Measurements from ENCODE around the gene METTL23. TPM values are rescaled to one million over a fixed set of nuclear protein-coding genes. Genes with fewer than 3 reads are reported as not detected.
"Not testable (repeated sequence)": the region's sequence is repeated elsewhere in the genome, so short reads cannot be mapped to it uniquely, and the experiment has no call there.

METTL23 gene
- total and polyA plus RNA-seq, 4 donors: 23.1 to 43.1 (median 36.1) TPM

DNA sequence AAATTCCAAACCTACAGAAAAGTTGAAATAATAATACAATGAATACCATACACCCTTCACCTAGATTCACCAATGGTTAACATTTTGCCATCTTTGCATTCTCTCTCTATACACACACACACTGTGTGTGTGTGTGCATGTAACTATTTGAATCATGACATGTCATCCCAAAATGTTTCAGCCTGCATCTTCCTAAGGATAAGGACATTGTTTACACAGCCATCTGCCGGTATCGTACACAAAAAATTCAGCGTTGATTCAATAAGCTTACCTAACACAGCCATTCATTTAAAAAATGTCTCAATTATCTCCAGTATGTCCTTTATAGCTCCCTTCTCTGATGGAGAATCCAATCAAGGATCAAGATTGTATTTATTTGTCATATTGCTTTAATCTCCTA, 19.8 kb upstream of the METTL23 start:
- no peak overlapping the region for H3K27ac ChIP-seq (ENCODE audit: low read depth in 1 of 2, low read length in 1 of 2)
- no peak overlapping the region for H3K4me3 ChIP-seq
- ATAC-seq (ENCODE audit: insufficient read depth, low FRiP score) (no peak), DNase-seq (no peak)
- H3K36me3 ChIP-seq (ENCODE audit: control insufficient read depth in 4 of 4, insufficient read depth in 4 of 4, low read length in 4 of 4): peaks cover 0 to 2% (median 0%) of the 10 kb centered on the region in 4 donors
- H3K9ac ChIP-seq (ENCODE audit: insufficient read depth in 1 of 2, low read length in 2 of 2): no peak overlapping the region
- no peaks in the 10 kb centered on the region for H3K27me3 ChIP-seq (ENCODE audit: control insufficient read depth in 3 of 3, insufficient read depth in 3 of 3, low read length in 2 of 3)
- TF ChIP-seq, protein P1, sequence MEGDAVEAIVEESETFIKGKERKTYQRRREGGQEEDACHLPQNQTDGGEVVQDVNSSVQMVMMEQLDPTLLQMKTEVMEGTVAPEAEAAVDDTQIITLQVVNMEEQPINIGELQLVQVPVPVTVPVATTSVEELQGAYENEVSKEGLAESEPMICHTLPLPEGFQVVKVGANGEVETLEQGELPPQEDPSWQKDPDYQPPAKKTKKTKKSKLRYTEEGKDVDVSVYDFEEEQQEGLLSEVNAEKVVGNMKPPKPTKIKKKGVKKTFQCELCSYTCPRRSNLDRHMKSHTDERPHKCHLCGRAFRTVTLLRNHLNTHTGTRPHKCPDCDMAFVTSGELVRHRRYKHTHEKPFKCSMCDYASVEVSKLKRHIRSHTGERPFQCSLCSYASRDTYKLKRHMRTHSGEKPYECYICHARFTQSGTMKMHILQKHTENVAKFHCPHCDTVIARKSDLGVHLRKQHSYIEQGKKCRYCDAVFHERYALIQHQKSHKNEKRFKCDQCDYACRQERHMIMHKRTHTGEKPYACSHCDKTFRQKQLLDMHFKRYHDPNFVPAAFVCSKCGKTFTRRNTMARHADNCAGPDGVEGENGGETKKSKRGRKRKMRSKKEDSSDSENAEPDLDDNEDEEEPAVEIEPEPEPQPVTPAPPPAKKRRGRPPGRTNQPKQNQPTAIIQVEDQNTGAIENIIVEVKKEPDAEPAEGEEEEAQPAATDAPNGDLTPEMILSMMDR (IDR thresholded peaks at IDR 0.05; ENCODE audit: control extremely low read depth, extremely low read depth): no peak
- WGBS, 2 donors: 66 to 77% methylated on average over 3 of the region's 3 CpGs
- peaks cover 4 to 36% (median 14%) of the 10 kb centered on the region in 5 donors for H3K4me1 ChIP-seq (ENCODE audit: control insufficient read depth in 5 of 5, insufficient read depth in 5 of 5, low read length in 5 of 5)
- H3K9me3 ChIP-seq (ENCODE audit: control insufficient read depth in 4 of 4, insufficient read depth in 3 of 4, low read length in 3 of 4): peaks cover 0 to 2% (median 0%) of the 10 kb centered on the region in 4 donors

DNA sequence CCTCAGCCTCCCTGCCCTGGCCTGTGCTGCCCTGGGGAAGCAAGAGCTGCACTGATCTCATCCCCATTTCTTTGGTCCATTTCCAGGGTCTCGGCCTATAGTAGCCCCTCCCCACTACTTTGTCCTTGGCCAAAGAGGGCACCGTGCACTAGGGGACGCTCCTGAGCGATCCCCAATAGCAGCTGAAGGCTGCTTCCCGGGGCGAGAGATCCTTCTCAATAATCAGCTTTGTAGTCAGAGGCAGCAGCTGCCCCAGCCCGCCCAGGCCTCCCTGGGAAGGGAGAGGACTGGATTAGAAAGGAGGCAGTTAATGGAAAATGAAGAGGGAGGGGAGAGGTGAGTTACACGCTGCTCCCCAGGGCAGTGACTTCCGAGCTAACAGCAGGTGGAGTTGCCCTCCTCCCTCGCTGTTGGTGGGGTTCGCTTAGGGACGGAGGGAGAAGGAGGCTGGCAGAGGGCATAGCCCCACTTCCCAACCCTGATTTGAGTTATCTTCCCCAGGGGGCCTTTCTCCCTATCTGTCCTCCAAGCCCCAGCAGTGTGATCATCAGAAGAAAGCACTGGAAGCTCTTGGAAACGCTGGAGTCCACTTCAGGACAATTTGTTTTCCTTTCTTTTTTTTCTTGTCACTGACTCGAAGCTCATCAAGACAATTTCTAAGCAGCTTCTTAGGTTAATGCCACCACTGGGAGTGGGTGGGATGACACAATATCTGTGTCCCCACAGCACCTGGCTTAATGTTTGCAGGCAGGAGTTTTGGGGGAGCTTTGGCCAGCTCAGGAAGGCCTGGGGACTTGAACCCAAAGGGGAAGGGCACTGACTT, 18.4 kb upstream of the METTL23 start:
- H3K4me1 ChIP-seq (ENCODE audit: control insufficient read depth in 5 of 5, insufficient read depth in 5 of 5, low read length in 5 of 5): peaks cover 2 to 32% (median 14%) of the 10 kb centered on the region in 5 donors
- ATAC-seq (ENCODE audit: insufficient read depth, low FRiP score) (no peak), DNase-seq (no peak)
- H3K9me3 ChIP-seq (ENCODE audit: control insufficient read depth in 4 of 4, insufficient read depth in 3 of 4, low read length in 3 of 4): peaks cover 0 to 2% (median 0%) of the 10 kb centered on the region in 4 donors
- H3K27ac ChIP-seq (ENCODE audit: low read depth in 1 of 2, low read length in 1 of 2): peak overlapping the region; percentile 76 to 91
- H3K27me3 ChIP-seq (ENCODE audit: control insufficient read depth in 3 of 3, insufficient read depth in 3 of 3, low read length in 2 of 3): no peaks in the 10 kb centered on the region
- TF ChIP-seq, protein P1 (IDR thresholded peaks at IDR 0.05; ENCODE audit: control extremely low read depth, extremely low read depth): no peak
- peaks cover 0 to 2% (median under 1%) of the 10 kb centered on the region in 4 donors for H3K36me3 ChIP-seq (ENCODE audit: control insufficient read depth in 4 of 4, insufficient read depth in 4 of 4, low read length in 4 of 4)
- no peak overlapping the region for H3K4me3 ChIP-seq
- no peak overlapping the region for H3K9ac ChIP-seq (ENCODE audit: insufficient read depth in 1 of 2, low read length in 2 of 2)
- WGBS, 2 donors: 69 to 83% methylated on average over 14 of the region's 14 CpGs

- TF ChIP-seq, protein P1 (IDR thresholded peaks at IDR 0.05; ENCODE audit: control extremely low read depth, extremely low read depth): no peak
- Histone ChIP-seq H3K9ac (ENCODE audit: insufficient read depth in 1 of 2, low read length in 2 of 2) (peak overlapping the region in 1 of 2 donors; percentile 79), H3K27me3 (ENCODE audit: control insufficient read depth in 3 of 3, insufficient read depth in 3 of 3, low read length in 2 of 3) (no peaks in the 10 kb centered on the region), H3K9me3 (ENCODE audit: control insufficient read depth in 4 of 4, insufficient read depth in 3 of 4, low read length in 3 of 4) (peaks cover 0 to 2% (median 0%) of the 10 kb centered on the region in 4 donors), H3K27ac (ENCODE audit: low read depth in 1 of 2, low read length in 1 of 2) (peak overlapping the region; percentile 76 to 91), H3K36me3 (ENCODE audit: control insufficient read depth in 4 of 4, insufficient read depth in 4 of 4, low read length in 4 of 4) (peaks cover 1 to 7% (median 4%) of the 10 kb centered on the region in 4 donors), H3K4me3 (peak overlapping the region; percentile 68), H3K4me1 (ENCODE audit: control insufficient read depth in 5 of 5, insufficient read depth in 5 of 5, low read length in 5 of 5) (peaks cover 2 to 32% (median 14%) of the 10 kb centered on the region in 5 donors)
- 56 to 77% methylated on average over 29 of the region's 29 CpGs for WGBS, 2 donors
- ATAC-seq (ENCODE audit: insufficient read depth, low FRiP score) (peak; percentile 50), DNase-seq (peak; percentile 93 to 94 (median 93))
These were observed 17.3 kb upstream of the METTL23 start for GRCh38 chr17:76709077-76709950.

- H3K36me3 ChIP-seq (ENCODE audit: control insufficient read depth in 4 of 4, insufficient read depth in 4 of 4, low read length in 4 of 4); H3K9me3 ChIP-seq (ENCODE audit: control insufficient read depth in 4 of 4, insufficient read depth in 3 of 4, low read length in 3 of 4); ATAC-seq (ENCODE audit: insufficient read depth, low FRiP score); H3K27me3 ChIP-seq (ENCODE audit: control insufficient read depth in 3 of 3, insufficient read depth in 3 of 3, low read length in 2 of 3): not testable (repeated sequence)
- Histone ChIP-seq H3K9ac (ENCODE audit: insufficient read depth in 1 of 2, low read length in 2 of 2) (peak overlapping the region in 1 of 2 donors; percentile 79), H3K27ac (ENCODE audit: low read depth in 1 of 2, low read length in 1 of 2) (peak overlapping the region; percentile 76 to 91), H3K4me1 (ENCODE audit: control insufficient read depth in 5 of 5, insufficient read depth in 5 of 5, low read length in 5 of 5) (peaks cover 2 to 32% (median 14%) of the 10 kb centered on the region in 5 donors), H3K4me3 (peak overlapping the region; percentile 68)
- peak in 1 of 3 donors; percentile 64 for DNase-seq
- 5 to 22% methylated on average over 27 to 50 of the region's 79 CpGs for WGBS, 2 donors
These were observed 16.4 kb upstream of the METTL23 start for GRCh38 chr17:76709951-76710862.
